ENCODE data around the gene FHIT.
A peak's percentile ranks its signal among the peaks of the same experiment; 100 is the strongest.

FHIT gene

DNA sequence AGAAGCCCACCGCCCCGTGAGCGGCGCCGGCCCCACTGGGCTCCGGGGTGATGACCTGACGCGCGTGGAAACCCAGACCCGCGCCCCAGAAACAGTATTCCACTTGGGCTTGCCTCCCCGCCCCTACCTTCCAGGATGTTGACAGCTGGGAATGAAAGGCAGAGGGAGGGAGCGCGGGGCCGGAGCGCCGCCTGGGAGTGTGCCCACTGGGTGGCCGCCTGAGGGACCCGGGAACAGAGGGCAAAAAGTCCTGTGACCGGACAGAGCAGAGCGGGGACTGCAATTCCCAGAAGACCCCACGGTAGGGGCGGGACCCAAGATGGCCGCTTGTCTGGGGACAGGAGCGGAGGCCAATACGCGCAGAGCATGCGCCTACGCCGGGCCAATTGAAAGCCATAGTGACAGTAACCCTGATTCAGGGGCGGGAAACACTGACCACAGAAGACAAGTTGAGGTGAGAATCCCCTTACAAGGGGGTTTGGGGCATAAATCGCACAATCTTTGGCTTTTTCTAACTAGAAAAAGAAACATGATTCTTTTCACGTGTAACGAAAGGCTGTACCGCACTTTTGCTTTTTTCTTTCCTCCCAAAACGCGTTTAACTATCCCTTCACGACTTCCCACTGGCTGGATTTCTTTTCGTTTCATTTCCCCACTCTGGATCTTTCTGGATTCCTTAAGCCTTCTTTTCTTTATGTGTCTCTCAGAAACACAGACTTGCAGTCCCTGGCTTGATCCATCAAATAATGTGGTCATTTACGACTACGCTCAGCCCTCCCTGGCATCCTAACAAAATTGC, at the start of gene FHIT:
Gene FHIT, minus strand, starts transcription at position 279 of the 799 bp plus-strand sequence.
- DNase-seq (ENCODE audit: low read depth), result peak; percentile 79

- DNase-seq (ENCODE audit: low read depth), result no peak
These were observed 49.5 kb upstream of the FHIT start for GRCh38 chr3:61300786-61301185.

DNA sequence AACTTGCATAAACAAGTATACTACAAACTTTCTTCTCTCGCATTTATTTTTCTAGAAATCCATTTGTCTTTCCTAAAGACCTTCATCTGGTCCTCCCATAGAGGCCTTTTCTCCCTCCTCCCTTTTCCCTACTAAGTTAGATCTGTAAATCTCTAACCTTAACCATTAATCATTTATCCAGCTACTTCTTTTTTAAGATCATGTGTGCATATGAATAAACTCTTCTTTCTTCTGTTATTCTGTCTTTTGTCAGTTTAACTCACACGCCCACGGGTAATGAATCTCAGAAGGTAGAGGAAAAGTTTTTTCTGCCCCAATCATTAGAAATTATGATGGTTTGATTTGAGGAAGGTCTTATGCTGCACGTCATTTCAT, 48.7 kb upstream of the FHIT start:
- no peak for DNase-seq (ENCODE audit: low read depth)

GRCh38 chr3:61299343-61300005, 48.2 kb upstream of the FHIT start:
- no peak for DNase-seq (ENCODE audit: low read depth)

DNA sequence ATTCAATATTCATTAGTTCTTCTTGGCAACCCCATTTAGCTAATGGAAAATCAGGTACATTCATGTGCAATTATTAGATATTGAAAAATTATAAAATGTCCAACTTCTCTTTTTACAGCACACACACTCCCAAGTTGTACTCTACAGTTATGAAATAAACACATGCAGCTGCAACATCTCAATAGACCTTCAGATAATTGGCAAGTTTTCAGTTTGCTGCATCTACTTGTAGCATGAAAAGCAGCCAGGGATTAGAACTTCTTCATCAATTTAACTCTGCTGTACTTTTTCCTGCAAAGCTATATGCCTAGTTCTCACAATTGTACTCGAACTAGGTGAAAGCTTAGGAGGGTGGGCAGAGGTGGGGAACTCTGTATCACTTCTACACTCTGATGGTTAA, 46.6 kb upstream of the FHIT start:
- no peak for DNase-seq (ENCODE audit: low read depth)

DNA sequence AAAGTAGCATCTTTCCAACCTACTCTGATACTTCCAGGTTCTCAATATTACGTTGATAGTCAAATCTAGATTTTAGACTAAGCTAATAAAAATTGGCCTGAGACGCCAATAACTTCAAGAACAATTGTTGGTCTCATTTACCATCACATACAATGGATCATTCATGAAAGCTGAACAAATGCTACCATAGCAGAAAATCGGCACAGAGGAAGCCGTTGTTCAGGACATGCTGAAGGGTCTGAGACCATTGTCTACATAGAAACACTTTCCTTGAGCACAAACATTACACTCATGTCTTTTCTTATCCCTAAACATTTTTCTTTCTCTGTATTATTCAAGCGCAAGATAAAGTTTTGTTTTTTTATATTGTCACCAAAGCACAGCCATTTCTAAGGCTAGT, 37.2 kb upstream of the FHIT start:
- no peak for DNase-seq (ENCODE audit: low read depth)

DNA sequence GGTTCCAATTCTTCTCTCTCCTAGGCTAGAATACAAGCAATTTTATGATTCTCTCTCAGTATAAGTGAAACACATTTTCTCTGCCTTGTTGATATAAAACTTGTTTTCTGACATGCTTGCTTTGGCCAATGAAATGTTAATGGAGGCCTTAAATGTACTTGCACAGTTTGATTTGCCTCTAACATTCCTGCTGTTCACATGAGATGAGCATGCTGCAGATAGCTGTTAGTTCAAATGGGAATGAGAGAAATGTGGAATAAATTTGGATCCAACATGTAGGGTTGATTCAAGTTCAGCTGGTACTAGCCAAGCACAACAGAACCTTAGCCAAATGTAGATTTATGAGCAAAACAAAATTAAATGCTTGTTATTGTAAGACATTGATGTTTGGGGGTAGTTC, 32.6 kb upstream of the FHIT start:
- no peak for DNase-seq (ENCODE audit: low read depth)

DNA sequence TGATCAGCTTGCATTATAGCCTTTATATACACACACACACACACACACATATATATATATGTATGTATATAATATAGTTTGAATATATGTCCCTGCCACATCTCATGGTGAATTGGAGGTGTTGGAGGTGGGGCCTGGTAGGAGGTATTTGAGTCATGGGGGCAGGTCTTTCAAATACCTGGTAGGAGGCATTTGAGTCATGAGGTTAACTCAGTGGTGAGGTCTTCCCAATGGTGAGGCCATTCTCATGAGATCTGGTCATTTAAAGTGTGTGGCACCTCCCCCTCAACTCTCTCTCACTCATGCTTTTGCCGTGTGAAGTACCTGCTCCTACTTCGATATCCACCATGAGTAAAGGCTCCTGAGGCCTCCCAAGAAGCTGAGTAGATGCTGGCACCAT, 27.5 kb upstream of the FHIT start:
- DNase-seq (ENCODE audit: low read depth), result no peak

DNA sequence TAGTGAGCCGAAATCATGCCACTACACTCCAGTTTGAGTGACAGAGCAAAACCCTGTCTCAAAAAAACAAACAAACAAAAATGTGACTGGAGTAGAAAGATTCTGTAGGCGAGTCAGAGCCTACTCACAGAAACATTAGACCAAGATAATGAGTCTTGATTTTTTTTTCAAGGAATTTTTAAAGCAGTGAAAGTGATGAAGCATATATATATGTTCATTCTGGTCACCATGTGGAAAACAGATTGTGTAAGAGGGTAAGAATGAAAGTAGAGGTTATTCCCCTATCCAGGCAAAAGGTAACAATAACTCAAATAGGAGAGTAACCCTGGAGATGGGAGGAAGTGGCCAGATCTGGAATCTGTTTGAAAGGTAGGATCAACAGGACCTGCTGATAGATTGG, 26.2 kb upstream of the FHIT start:
- DNase-seq (ENCODE audit: low read depth), result no peak

DNA sequence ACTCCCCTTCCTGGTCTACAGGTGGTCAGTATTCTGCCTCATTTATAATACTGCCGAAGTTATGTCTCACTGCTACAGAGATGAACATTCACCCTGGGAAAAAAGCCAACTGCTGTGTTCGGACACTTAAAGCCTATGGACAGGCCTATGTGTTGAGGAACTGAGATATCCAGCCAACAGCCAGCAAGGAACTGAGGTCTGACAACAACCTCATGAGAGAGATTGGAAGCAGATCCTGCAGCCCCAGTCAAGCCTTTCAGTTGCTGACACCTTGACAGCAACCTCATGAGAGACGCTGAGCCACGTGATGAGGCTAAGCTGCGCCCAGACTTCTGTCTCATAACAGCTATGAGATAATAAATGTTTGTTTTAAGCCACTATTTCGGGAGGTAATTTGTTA, 18.2 kb upstream of the FHIT start:
- no peak for DNase-seq (ENCODE audit: low read depth)

- no peak for DNase-seq (ENCODE audit: low read depth)
These were observed 17.4 kb upstream of the FHIT start for GRCh38 chr3:61268644-61269043.

- DNase-seq (ENCODE audit: low read depth), result no peak
These were observed 13.0 kb upstream of the FHIT start for GRCh38 chr3:61264281-61264680.

DNA sequence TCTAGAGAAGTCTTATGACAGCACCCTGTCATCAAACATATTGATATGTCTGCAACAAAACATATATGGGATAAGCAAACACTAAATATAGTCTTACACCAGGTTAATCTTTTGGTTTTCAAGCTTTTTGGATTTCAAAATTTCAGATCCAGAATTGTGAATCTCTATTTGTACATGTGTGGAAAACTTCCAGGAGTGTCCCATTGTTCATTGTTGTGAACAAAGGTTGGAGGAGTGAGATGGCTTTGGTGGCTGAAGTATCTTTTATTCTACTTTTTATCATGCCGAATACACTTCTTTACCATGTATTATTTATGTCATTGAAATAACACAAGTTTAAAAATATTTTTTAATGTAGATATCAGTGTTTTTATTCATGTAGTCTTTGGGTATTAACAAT, 5.9 kb upstream of the FHIT start:
- DNase-seq (ENCODE audit: low read depth), result no peak

DNA sequence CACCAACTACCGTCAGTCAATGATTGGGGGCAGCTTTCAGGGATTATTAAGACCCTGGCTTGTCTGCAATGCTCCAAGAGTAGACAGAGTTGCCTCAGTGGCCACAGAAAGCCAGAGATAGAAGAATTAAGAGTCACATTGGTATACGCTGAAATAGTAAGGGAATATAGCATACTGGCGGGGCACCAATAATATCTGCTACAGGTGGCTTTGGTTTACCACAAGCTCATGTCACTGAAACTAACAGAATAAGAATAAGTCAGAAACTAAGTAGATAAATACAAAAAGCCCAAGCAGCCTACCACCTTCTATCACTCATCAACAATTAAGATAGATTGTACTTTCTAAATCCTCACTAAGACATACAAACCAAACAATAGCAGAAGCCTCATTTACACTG, 2.5 kb upstream of the FHIT start:
- DNase-seq (ENCODE audit: low read depth), result no peak

- DNase-seq (ENCODE audit: low read depth), result no peak
These were observed 1.6 kb upstream of the FHIT start for GRCh38 chr3:61252836-61253235.

GRCh38 chr3:61250784-61251173, 473 bp downstream of the FHIT start:
- DNase-seq (ENCODE audit: low read depth), result no peak

GRCh38 chr3:61248496-61248895, 2.8 kb downstream of the FHIT start:
- DNase-seq (ENCODE audit: low read depth), result no peak

- no peak for DNase-seq (ENCODE audit: low read depth)
These were observed 4.1 kb downstream of the FHIT start for GRCh38 chr3:61247191-61247590.

- DNase-seq (ENCODE audit: low read depth), result no peak
These were observed 11.4 kb downstream of the FHIT start for GRCh38 chr3:61239871-61240270.

- no peak for DNase-seq (ENCODE audit: low read depth)
These were observed 13.4 kb downstream of the FHIT start for GRCh38 chr3:61237858-61238257.

- DNase-seq (ENCODE audit: low read depth), result no peak
These were observed 14.7 kb downstream of the FHIT start for GRCh38 chr3:61236556-61236955.

GRCh38 chr3:61233746-61234145, 17.5 kb downstream of the FHIT start:
- no peak for DNase-seq (ENCODE audit: low read depth)

GRCh38 chr3:61231693-61232092, 19.6 kb downstream of the FHIT start:
- no peak for DNase-seq (ENCODE audit: low read depth)

- no peak for DNase-seq (ENCODE audit: low read depth)
These were observed 23.5 kb downstream of the FHIT start for GRCh38 chr3:61227799-61228198.
